Measurements from ENCODE around the gene CCDC142.

GRCh38 chr2:74436848-74437695 lies 45.7 kb downstream of the CCDC142 start:
- no peak for TF ChIP-seq POLR2AphosphoS5 (IDR thresholded peaks at IDR 0.05)
- TF ChIP-seq CTCF (IDR thresholded peaks at IDR 0.05), result no peak
- no peak for TF ChIP-seq POLR2A (IDR thresholded peaks at IDR 0.05)
- TF ChIP-seq EP300 (IDR thresholded peaks at IDR 0.05), result no peak
